Dedifferentiated amniotic fluid mesenchymal stem cell (primary cell): ENCODE results near the gene PPP4C.

Experiments used
- DNase-seq: peaks from one replicate; pipeline ENCODE4 v3.0.0-alpha.2; 2016; ENCODE audit errors: extremely low spot score

The PPP4C gene

GRCh38 chr16:30054959-30055553 is 20.7 kb upstream of the PPP4C start:
- DNase-seq, result no peak

- no peak for DNase-seq
These were observed 15.4 kb upstream of the PPP4C start for GRCh38 chr16:30060346-30060745.

- DNase-seq, result no peak
These were observed 14.8 kb upstream of the PPP4C start for GRCh38 chr16:30060836-30061554.

GRCh38 chr16:30063278-30063892 is 12.4 kb upstream of the PPP4C start:
- no peak for DNase-seq

GRCh38 chr16:30063893-30064728 is 11.7 kb upstream of the PPP4C start:
- DNase-seq, result no peak

GRCh38 chr16:30064729-30065101 is 11.1 kb upstream of the PPP4C start:
- DNase-seq, result no peak

- peak; percentile 97 for DNase-seq
These were observed 10.5 kb upstream of the PPP4C start, which contains the start of gene ALDOA for GRCh38 chr16:30065102-30065942. TSS of gene ALDOA (plus strand) at chr16:30065760. CDS start at chr16:30066898, 1,138 bp downstream.

- no peak for DNase-seq
These were observed 9.6 kb upstream of the PPP4C start for GRCh38 chr16:30065943-30066760.

GRCh38 chr16:30066761-30067583 is 8.8 kb upstream of the PPP4C start:
- DNase-seq, result no peak

GRCh38 chr16:30067584-30067916 is 8.2 kb upstream of the PPP4C start:
- no peak for DNase-seq

- no peak for DNase-seq
These were observed 7.5 kb upstream of the PPP4C start for GRCh38 chr16:30068333-30068732.

GRCh38 chr16:30068750-30069610 is 6.8 kb upstream of the PPP4C start:
- DNase-seq, result no peak

GRCh38 chr16:30069611-30070462 is 6.0 kb upstream of the PPP4C start:
- no peak for DNase-seq

GRCh38 chr16:30070490-30070889 is 5.3 kb upstream of the PPP4C start:
- DNase-seq, result no peak

GRCh38 chr16:30076276-30076791 is 540 bp downstream of the PPP4C start:
- no peak for DNase-seq

- no peak for DNase-seq
These were observed 1.9 kb downstream of the PPP4C start for GRCh38 chr16:30077656-30078055.

GRCh38 chr16:30078744-30079143 is 3.0 kb downstream of the PPP4C start:
- no peak for DNase-seq

- no peak for DNase-seq
These were observed 3.7 kb downstream of the PPP4C start for GRCh38 chr16:30079480-30079879.
